Coronary artery (tissue), 2 donors: Measurements from ENCODE around the gene MYLK3.
A peak's percentile ranks its signal among the peaks of the same experiment; 100 is the strongest.

Source experiments
- DNase-seq: peaks from one replicate; pipeline ENCODE4 v3.0.0-alpha.2; 2017; ENCODE audit warnings: low spot score
- H3K27ac ChIP-seq, 2 donors: fragments of 200-600 bp; sonication (generic); one replicate each; pipeline ENCODE4 v1.5.1; 2016 to 2019
- H3K4me3 ChIP-seq: fragments of 200-600 bp; sonication (generic); 2 replicates; pipeline ENCODE4 v1.5.1; 2016; ENCODE audit warnings: mild to moderate bottlenecking, moderate library complexity
- CTCF ChIP-seq: fragments of 200-600 bp; sonication (generic); IDR thresholded peaks from one replicate; pipeline ENCODE4 v1.5.1; 2019; ENCODE audit warnings: antibody characterized with exemption

The MYLK3 gene

GRCh38 chr16:46747777-46748651, at the start of gene MYLK3:
MYLK3 (minus strand) TSS chr16:46748344; CDS start chr16:46748193, 151 bp downstream.
- no peak for TF ChIP-seq CTCF
- H3K27ac ChIP-seq = no peak within 1 kb of the TSS
- no peak for DNase-seq
- no peak within 1 kb of the TSS for H3K4me3 ChIP-seq

- no peak for TF ChIP-seq CTCF
- no peak overlapping the region for H3K27ac ChIP-seq
- no peak overlapping the region for H3K4me3 ChIP-seq
- no peak for DNase-seq
These were observed 49.4 kb upstream of the MYLK3 start for GRCh38 chr16:46797501-46797900.

GRCh38 chr16:46796764-46797269, 48.7 kb upstream of the MYLK3 start:
- TF ChIP-seq CTCF = no peak
- H3K27ac ChIP-seq = no peak overlapping the region
- no peak overlapping the region for H3K4me3 ChIP-seq
- DNase-seq = no peak

GRCh38 chr16:46793841-46794240, 45.7 kb upstream of the MYLK3 start:
- no peak for TF ChIP-seq CTCF
- no peak for DNase-seq
- H3K4me3 ChIP-seq = no peak overlapping the region
- no peak overlapping the region for H3K27ac ChIP-seq

- peak overlapping the region; percentile 82 for H3K4me3 ChIP-seq
- no peak for DNase-seq
- no peak for TF ChIP-seq CTCF
- H3K27ac ChIP-seq = peak overlapping the region in 1 of 2 donors; percentile 59
These were observed 42.6 kb upstream of the MYLK3 start for GRCh38 chr16:46790599-46791270.

- peak overlapping the region; percentile 82 for H3K4me3 ChIP-seq
- TF ChIP-seq CTCF = no peak
- H3K27ac ChIP-seq = peak overlapping the region in 1 of 2 donors; percentile 59
- peak; percentile 81 for DNase-seq
These were observed 41.6 kb upstream of the MYLK3 start for GRCh38 chr16:46789499-46790414.
